GM18499 (cell line): ENCODE data around the gene METTL15.
"Not testable (repeated sequence)": the region's sequence is repeated elsewhere in the genome, so short reads cannot be mapped to it uniquely, and the experiment has no call there.

ENCODE experiments used
- ATAC-seq: cut with Tn5 transposase; IDR thresholded peaks from one replicate; pipeline ENCODE4 v1.9.1; 2021; ENCODE audit warnings: moderate number of reproducible peaks; ENCODE audit not compliant: insufficient read depth, unreplicated experiment

The METTL15 gene

GRCh38 chr11:28170759-28171158, 62.6 kb downstream of the METTL15 start:
- no peak for ATAC-seq

GRCh38 chr11:28176351-28176750, 68.2 kb downstream of the METTL15 start:
- ATAC-seq: no peak

- no peak for ATAC-seq
These were observed 87.3 kb downstream of the METTL15 start for GRCh38 chr11:28195449-28195848.

- ATAC-seq: no peak
These were observed 101.7 kb downstream of the METTL15 start for GRCh38 chr11:28209906-28210305.

- ATAC-seq: not testable (repeated sequence)
These were observed 113.9 kb downstream of the METTL15 start for GRCh38 chr11:28222063-28222462.

- peak; percentile 55 for ATAC-seq
These were observed 115.4 kb downstream of the METTL15 start for GRCh38 chr11:28223577-28223976.

GRCh38 chr11:28223994-28224393, 115.8 kb downstream of the METTL15 start:
- ATAC-seq: no peak

GRCh38 chr11:28227460-28227859, 119.3 kb downstream of the METTL15 start:
- no peak for ATAC-seq

- ATAC-seq: no peak
These were observed 120.2 kb downstream of the METTL15 start for GRCh38 chr11:28228196-28228895.

- ATAC-seq: no peak
These were observed 123.3 kb downstream of the METTL15 start for GRCh38 chr11:28231475-28231874.

- ATAC-seq: no peak
These were observed 124.5 kb downstream of the METTL15 start for GRCh38 chr11:28232649-28233048.

- ATAC-seq: no peak
These were observed 133.6 kb downstream of the METTL15 start for GRCh38 chr11:28241760-28242159.

- ATAC-seq: no peak
These were observed 134.4 kb downstream of the METTL15 start for GRCh38 chr11:28242596-28242995.

- ATAC-seq: no peak
These were observed 134.9 kb downstream of the METTL15 start for GRCh38 chr11:28243061-28243460.

GRCh38 chr11:28243581-28243980, 135.4 kb downstream of the METTL15 start:
- ATAC-seq: no peak

- ATAC-seq: no peak
These were observed 136.9 kb downstream of the METTL15 start for GRCh38 chr11:28245131-28245530.

GRCh38 chr11:28250192-28250591, 142.0 kb downstream of the METTL15 start:
- ATAC-seq: no peak

- no peak for ATAC-seq
These were observed 143.1 kb downstream of the METTL15 start for GRCh38 chr11:28251257-28251656.

GRCh38 chr11:28257761-28258160, 149.6 kb downstream of the METTL15 start:
- ATAC-seq: no peak

- ATAC-seq: no peak
These were observed 151.1 kb downstream of the METTL15 start for GRCh38 chr11:28259177-28259843.

- no peak for ATAC-seq
These were observed 160.7 kb downstream of the METTL15 start for GRCh38 chr11:28268925-28269324.

GRCh38 chr11:28269586-28269985, 161.4 kb downstream of the METTL15 start:
- no peak for ATAC-seq
